ENCODE results near the gene LRRC59.

Gene LRRC59

GRCh38 chr17:50389534-50389933 is 7.8 kb downstream of the LRRC59 start:
- H3K36me3 Mint-ChIP-seq (ENCODE audit: low read depth) = peaks cover 85% of the 10 kb centered on the region
- no peak overlapping the region for H3K27ac Mint-ChIP-seq
- no peak for TF ChIP-seq CTCF (IDR thresholded peaks at IDR 0.05; ENCODE audit: unreplicated experiment in 3 of 3)
- no peaks in the 10 kb centered on the region for H3K4me1 Mint-ChIP-seq
- no peaks in the 10 kb centered on the region for H3K9me3 Mint-ChIP-seq
- no peak overlapping the region for H3K4me3 Mint-ChIP-seq
- no peaks in the 10 kb centered on the region for H3K27me3 Mint-ChIP-seq (ENCODE audit: low read depth)

- no peak overlapping the region for H3K4me3 Mint-ChIP-seq
- TF ChIP-seq CTCF (IDR thresholded peaks at IDR 0.05; ENCODE audit: unreplicated experiment in 3 of 3) = no peak
- peaks cover 84% of the 10 kb centered on the region for H3K36me3 Mint-ChIP-seq (ENCODE audit: low read depth)
- no peak overlapping the region for H3K27ac Mint-ChIP-seq
- no peaks in the 10 kb centered on the region for H3K4me1 Mint-ChIP-seq
- H3K27me3 Mint-ChIP-seq (ENCODE audit: low read depth) = no peaks in the 10 kb centered on the region
- H3K9me3 Mint-ChIP-seq = no peaks in the 10 kb centered on the region
Measured at GRCh38 chr17:50388728-50389127, 8.6 kb downstream of the LRRC59 start.

GRCh38 chr17:50386510-50386909 is 10.8 kb downstream of the LRRC59 start:
- Mint-ChIP-seq H3K36me3 (ENCODE audit: low read depth) (peaks cover 79% of the 10 kb centered on the region), H3K9me3 (no peaks in the 10 kb centered on the region), H3K4me1 (no peaks in the 10 kb centered on the region), H3K27me3 (ENCODE audit: low read depth) (no peaks in the 10 kb centered on the region), H3K4me3 (no peak overlapping the region), H3K27ac (no peak overlapping the region)
- no peak for TF ChIP-seq CTCF (IDR thresholded peaks at IDR 0.05; ENCODE audit: unreplicated experiment in 3 of 3)

GRCh38 chr17:50382931-50383330 is 14.4 kb downstream of the LRRC59 start:
- H3K36me3 Mint-ChIP-seq (ENCODE audit: low read depth) = peaks cover 58% of the 10 kb centered on the region
- TF ChIP-seq CTCF (IDR thresholded peaks at IDR 0.05; ENCODE audit: unreplicated experiment in 3 of 3) = no peak

GRCh38 chr17:50381920-50382319 is 15.4 kb downstream of the LRRC59 start:
- H3K4me1 Mint-ChIP-seq = no peaks in the 10 kb centered on the region
- no peaks in the 10 kb centered on the region for H3K9me3 Mint-ChIP-seq
- TF ChIP-seq CTCF (IDR thresholded peaks at IDR 0.05; ENCODE audit: unreplicated experiment in 3 of 3) = no peak
- no peak overlapping the region for H3K4me3 Mint-ChIP-seq
- H3K27me3 Mint-ChIP-seq (ENCODE audit: low read depth) = no peaks in the 10 kb centered on the region
- no peak overlapping the region for H3K27ac Mint-ChIP-seq
- H3K36me3 Mint-ChIP-seq (ENCODE audit: low read depth) = peaks cover 48% of the 10 kb centered on the region

More at GRCh38 chr17:50382931-50383330, 14.4 kb downstream of the LRRC59 start:
- no peaks in the 10 kb centered on the region for H3K4me1 Mint-ChIP-seq
- H3K9me3 Mint-ChIP-seq = no peaks in the 10 kb centered on the region
- H3K27me3 Mint-ChIP-seq (ENCODE audit: low read depth) = no peaks in the 10 kb centered on the region
- H3K4me3 Mint-ChIP-seq = no peak overlapping the region
- H3K27ac Mint-ChIP-seq = no peak overlapping the region

- TF ChIP-seq CTCF (IDR thresholded peaks at IDR 0.05; ENCODE audit: unreplicated experiment in 3 of 3) = no peak
- Mint-ChIP-seq H3K27ac (no peak overlapping the region), H3K4me3 (no peak overlapping the region), H3K27me3 (ENCODE audit: low read depth) (no peaks in the 10 kb centered on the region), H3K36me3 (ENCODE audit: low read depth) (peaks cover 42% of the 10 kb centered on the region), H3K4me1 (no peaks in the 10 kb centered on the region), H3K9me3 (no peaks in the 10 kb centered on the region)
Measured at GRCh38 chr17:50381260-50381815, 16.0 kb downstream of the LRRC59 start.

All from nephron (organoid).